ENCODE measurements around the gene SLC39A11.

GRCh38 chr17:72891627-72892026 is 200.9 kb downstream of the SLC39A11 start:
- TF ChIP-seq CTCF (IDR thresholded peaks at IDR 0.05; ENCODE audit: insufficient read depth, low read depth, low read length): no peak
- TF ChIP-seq EZH2 (IDR thresholded peaks at IDR 0.05; ENCODE audit: insufficient read depth, low read length): no peak

Data from astrocyte (in vitro differentiated cells and primary cell).